HG03520 (cell line): ENCODE results near the gene BRI3.

Experiments used
- ATAC-seq: cut with Tn5 transposase; IDR thresholded peaks from one replicate; pipeline ENCODE4 v1.9.1; 2021; ENCODE audit warnings: mild to moderate bottlenecking, moderate library complexity; ENCODE audit not compliant: unreplicated experiment

BRI3 gene

GRCh38 chr7:98280791-98281756 lies at the start of gene BRI3:
Gene BRI3 (plus strand): TSS chr7:98281686. CDS start chr7:98281796, 110 bp downstream.
- peak; percentile 74 for ATAC-seq

- ATAC-seq: no peak
These were observed 49.3 kb upstream of the BRI3 start for GRCh38 chr7:98232263-98232585.

- ATAC-seq: no peak
These were observed 48.7 kb upstream of the BRI3 start for GRCh38 chr7:98232799-98233198.

- no peak for ATAC-seq
These were observed 48.0 kb upstream of the BRI3 start for GRCh38 chr7:98233219-98234070.

- ATAC-seq: no peak
These were observed 46.9 kb upstream of the BRI3 start for GRCh38 chr7:98234429-98235147.

- no peak for ATAC-seq
These were observed 45.6 kb upstream of the BRI3 start for GRCh38 chr7:98235901-98236300.

- no peak for ATAC-seq
These were observed 44.9 kb upstream of the BRI3 start for GRCh38 chr7:98236355-98237185.

GRCh38 chr7:98238076-98238475 lies 43.4 kb upstream of the BRI3 start:
- no peak for ATAC-seq

GRCh38 chr7:98238976-98239375 lies 42.5 kb upstream of the BRI3 start:
- ATAC-seq: no peak

- ATAC-seq: peak; percentile 50
These were observed 40.4 kb upstream of the BRI3 start for GRCh38 chr7:98240961-98241673.

- no peak for ATAC-seq
These were observed 39.7 kb upstream of the BRI3 start for GRCh38 chr7:98241674-98242241.

GRCh38 chr7:98242342-98242741 lies 39.1 kb upstream of the BRI3 start:
- no peak for ATAC-seq

GRCh38 chr7:98242934-98243333 lies 38.6 kb upstream of the BRI3 start:
- ATAC-seq: no peak

GRCh38 chr7:98244871-98245270 lies 36.6 kb upstream of the BRI3 start:
- no peak for ATAC-seq

- ATAC-seq: no peak
These were observed 33.3 kb upstream of the BRI3 start for GRCh38 chr7:98248156-98248555.

GRCh38 chr7:98249106-98249505 lies 32.4 kb upstream of the BRI3 start:
- no peak for ATAC-seq

GRCh38 chr7:98250789-98251188 lies 30.7 kb upstream of the BRI3 start:
- ATAC-seq: no peak

- peak; percentile 6 for ATAC-seq
These were observed 30.3 kb upstream of the BRI3 start for GRCh38 chr7:98251231-98251600.
